Esophagus muscularis mucosa (tissue), 4 donors: ENCODE data around the gene PPIP5K1.
A peak's percentile ranks its signal among the peaks of the same experiment; 100 is the strongest.

ENCODE experiments used
- CTCF ChIP-seq, 3 experiments: fragments of 200-600 bp in 2 of 3; fragments of 450-650 bp in 1 of 3; sonication (generic) in 2 of 3; IDR thresholded peaks; one replicate each; pipeline ENCODE4 v1.5.1; 2017 to 2019; ENCODE audit warnings: antibody characterized with exemption in 3 of 3, mild to moderate bottlenecking in 2 of 3, moderate library complexity in 1 of 3
- EP300 ChIP-seq: sonication (generic); formaldehyde crosslinking; IDR thresholded peaks from one replicate; pipeline ENCODE4 v1.6.1; 2017; ENCODE audit warnings: antibody characterized with exemption
- POLR2A ChIP-seq: fragments of 450-650 bp; IDR thresholded peaks from one replicate; pipeline ENCODE4 v1.6.1; 2017; ENCODE audit warnings: antibody characterized with exemption, moderate library complexity, mild to moderate bottlenecking, low read depth
- POLR2AphosphoS5 ChIP-seq, 2 donors: sonication (generic); formaldehyde crosslinking; IDR thresholded peaks; one replicate each; pipeline ENCODE4 v1.6.1; 2017; ENCODE audit warnings: antibody characterized with exemption in 2 of 2

DNA sequence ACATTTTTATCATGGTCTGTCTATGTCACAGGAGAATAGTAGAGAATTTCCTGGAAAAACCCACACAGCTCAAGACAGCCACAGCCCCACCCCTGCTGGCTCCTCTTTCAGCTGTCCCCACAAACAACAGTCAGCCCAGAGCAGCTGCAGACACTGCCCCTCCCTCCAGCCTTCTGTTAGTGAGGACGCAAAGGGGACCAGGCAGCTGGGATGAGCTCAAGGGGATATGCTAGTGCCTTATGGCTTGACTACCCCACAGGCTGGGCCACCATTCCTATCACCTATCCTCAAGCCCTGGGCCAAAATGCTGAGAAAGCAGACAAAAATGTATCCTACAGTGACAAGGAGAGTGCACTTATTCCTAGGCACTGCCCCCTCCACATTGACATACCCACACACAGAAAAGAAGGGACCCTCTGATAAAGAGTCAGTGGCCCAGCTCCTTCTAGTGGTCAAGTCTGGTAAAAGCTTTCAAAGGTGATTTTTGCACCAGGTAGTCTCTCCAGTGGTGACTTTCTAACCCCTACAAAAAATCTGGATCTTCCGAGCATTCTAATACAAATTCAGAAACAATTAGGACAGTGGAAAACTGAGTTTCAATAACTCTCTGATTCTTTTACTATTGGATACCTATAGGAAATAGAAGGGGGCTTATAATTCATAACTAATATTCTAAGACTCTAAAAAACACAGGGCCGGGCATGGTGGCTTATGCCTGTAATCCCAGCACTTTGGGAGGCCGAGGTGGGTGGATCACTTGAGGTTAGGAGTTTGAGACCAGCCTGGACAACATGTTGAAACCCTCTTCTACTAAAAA is 75.6 kb downstream of the PPIP5K1 start:
- TF ChIP-seq CTCF (IDR thresholded peaks at IDR 0.05) = peak; percentile 32 to 61 (median 34)
- no peak for TF ChIP-seq POLR2A
- TF ChIP-seq POLR2AphosphoS5 (IDR thresholded peaks at IDR 0.05) = no peak
- no peak for TF ChIP-seq EP300
